Caco-2 (cell line): ENCODE data around the gene RNF123. TPM values are rescaled to one million over a fixed set of nuclear protein-coding genes. Genes with fewer than 3 reads are reported as not detected.

Source experiments
- BruUV-seq: library from RNA; stranded (reverse); fragments of 400-500 nt; replicated peaks from 2 replicates; lab custom pipeline; 2021; lab: Mats Ljungman, UMichigan
- CTCF ChIA-PET: fragments of 300-600 bp; sonication (Branson Sonifier 250); formaldehyde crosslinking; loops from one replicate; lab custom pipeline; 2022; ENCODE audit warnings: antibody characterized with exemption; lab: Charles Lee
- POLR2A ChIA-PET: fragments of 300-600 bp; sonication (Branson Sonifier 250); formaldehyde crosslinking; loops from one replicate; lab custom pipeline; 2022; ENCODE audit warnings: antibody characterized with exemption; lab: Charles Lee
- DNase-seq, 2 experiments: peaks; one replicate each; pipeline versions ENCODE4 v3.0.0 to v3.0.0-alpha.2; 2020 to 2022
- H3K27me3 ChIP-seq: replicated peaks from 2 replicates; pipeline ENCODE4 v1.6.0; 2011; ENCODE audit warnings: low read length; ENCODE audit not compliant: control insufficient read depth, insufficient read depth
- H3K36me3 ChIP-seq: 2 replicates; pipeline ENCODE4 v1.5.1; 2011; ENCODE audit warnings: low read length; ENCODE audit not compliant: control insufficient read depth, insufficient read depth
- H3K4me1 ChIP-seq: fragments of 250-450 bp; sonication (Bioruptor Pico); 2 replicates; pipeline ENCODE4 v1.5.1; 2020; ENCODE audit warnings: mild to moderate bottlenecking
- H3K4me3 ChIP-seq: 2 replicates; pipeline ENCODE4 v1.5.1; 2011; ENCODE audit warnings: low read depth, mild to moderate bottlenecking, control low read depth, low read length
- H3K9me3 ChIP-seq: fragments of 250-450 bp; sonication (Bioruptor Pico); 2 replicates; pipeline ENCODE4 v1.5.1; 2020; ENCODE audit warnings: mild to moderate bottlenecking, moderate library complexity
- H3K27ac Mint-ChIP-seq: one replicate; pipeline ENCODE4 v1.8.0; 2022; ENCODE audit warnings: mixed read lengths; ENCODE audit not compliant: unreplicated experiment
- H3K27me3 Mint-ChIP-seq: one replicate; pipeline ENCODE4 v1.8.0; 2022; ENCODE audit warnings: mixed read lengths; ENCODE audit not compliant: insufficient read depth, unreplicated experiment
- H3K36me3 Mint-ChIP-seq: one replicate; pipeline ENCODE4 v1.8.0; 2022; ENCODE audit warnings: mild to moderate bottlenecking, mixed read lengths; ENCODE audit not compliant: insufficient read depth, unreplicated experiment
- H3K4me1 Mint-ChIP-seq: one replicate; pipeline ENCODE4 v1.8.0; 2022; ENCODE audit warnings: low read depth, mixed read lengths; ENCODE audit not compliant: unreplicated experiment
- H3K4me3 Mint-ChIP-seq: one replicate; pipeline ENCODE4 v1.8.0; 2022; ENCODE audit warnings: mild to moderate bottlenecking, moderate library complexity, mixed read lengths; ENCODE audit not compliant: unreplicated experiment
- H3K9me3 Mint-ChIP-seq: one replicate; pipeline ENCODE4 v1.8.0; 2022; ENCODE audit warnings: mixed read lengths; ENCODE audit not compliant: unreplicated experiment
- CTCF ChIP-seq, 2 experiments: fragments of 200-600 bp in 1 of 2; IDR thresholded peaks; 1 replicate in 1 of 2; 2 replicates in 1 of 2; pipeline versions ENCODE4 v1.5.1 to v1.8.0; 2011 to 2022; ENCODE audit warnings: antibody characterized with exemption in 1 of 2, control low read depth in 1 of 2, inconsistent platforms in 1 of 2, low read depth in 1 of 2, low read length in 1 of 2, mild to moderate bottlenecking in 1 of 2, moderate library complexity in 1 of 2; ENCODE audit not compliant: insufficient read depth in 1 of 2, severe bottlenecking in 1 of 2, unreplicated experiment in 1 of 2
- intact Hi-C: fragments of 100-400 bp; cut with micrococcal nuclease; formaldehyde crosslinking; loops from one replicate; pipeline ENCODE4 v1.10.0; 2022; ENCODE audit not compliant: unreplicated experiment
- total RNA-seq: library from RNA; stranded (reverse); gene quantifications from 2 replicates; pipeline ENCODE4 v1.2.3, GENCODE V29; 2022

The RNF123 gene
- total RNA-seq, 1 experiment from 2014 or later: 45.2 TPM

GRCh38 chr3:49659756-49660155 is 29.6 kb upstream of the RNF123 start:
- Histone ChIP-seq H3K27me3 (no peaks in the 10 kb centered on the region), H3K4me3 (no peak overlapping the region), H3K4me1 (no peaks in the 10 kb centered on the region), H3K9me3 (no peaks in the 10 kb centered on the region), H3K36me3 (no peaks in the 10 kb centered on the region)
- no peak for TF ChIP-seq CTCF (IDR thresholded peaks at IDR 0.05; ENCODE audit: insufficient read depth in 1 of 2, low read depth in 1 of 2, low read length in 1 of 2, severe bottlenecking in 1 of 2, unreplicated experiment in 1 of 2)
- BruUV-seq: no TSS peak
- no peaks in the 10 kb centered on the region for H3K36me3 Mint-ChIP-seq
- no peak for DNase-seq
- ChIA-PET POLR2A (no interaction called here), CTCF (no interaction called here)
- no peak overlapping the region for H3K27ac Mint-ChIP-seq
- no peak overlapping the region for H3K4me3 Mint-ChIP-seq
- no peaks in the 10 kb centered on the region for H3K9me3 Mint-ChIP-seq
- H3K4me1 Mint-ChIP-seq: no peaks in the 10 kb centered on the region
- H3K27me3 Mint-ChIP-seq: no peaks in the 10 kb centered on the region
- intact Hi-C loops: no loop called here

GRCh38 chr3:49661281-49661680 is 28.1 kb upstream of the RNF123 start:
- Mint-ChIP-seq H3K27me3 (no peaks in the 10 kb centered on the region), H3K9me3 (no peaks in the 10 kb centered on the region), H3K4me3 (no peak overlapping the region), H3K4me1 (peaks cover 9% of the 10 kb centered on the region), H3K36me3 (no peaks in the 10 kb centered on the region), H3K27ac (no peak overlapping the region)
- CTCF ChIA-PET: no interaction called here
- Histone ChIP-seq H3K4me3 (no peak overlapping the region), H3K36me3 (no peaks in the 10 kb centered on the region), H3K4me1 (peaks cover 6% of the 10 kb centered on the region; the same call in 1 of the 2 replicates), H3K27me3 (no peaks in the 10 kb centered on the region), H3K9me3 (no peaks in the 10 kb centered on the region)
- intact Hi-C loops: no loop called here
- DNase-seq: no peak
- POLR2A ChIA-PET: no interaction called here
- no peak for TF ChIP-seq CTCF (IDR thresholded peaks at IDR 0.05; ENCODE audit: insufficient read depth in 1 of 2, low read depth in 1 of 2, low read length in 1 of 2, severe bottlenecking in 1 of 2, unreplicated experiment in 1 of 2)
- no TSS peak for BruUV-seq

- no peaks in the 10 kb centered on the region for H3K27me3 Mint-ChIP-seq
- H3K4me1 Mint-ChIP-seq: peaks cover 15% of the 10 kb centered on the region
- H3K27ac Mint-ChIP-seq: no peak overlapping the region
- no TSS peak for BruUV-seq
- intact Hi-C loops: no loop called here
- no peak overlapping the region for H3K4me3 Mint-ChIP-seq
- CTCF ChIA-PET: no interaction called here
- no peaks in the 10 kb centered on the region for H3K9me3 ChIP-seq
- no peaks in the 10 kb centered on the region for H3K36me3 Mint-ChIP-seq
- no peaks in the 10 kb centered on the region for H3K36me3 ChIP-seq
- TF ChIP-seq CTCF (IDR thresholded peaks at IDR 0.05; ENCODE audit: insufficient read depth in 1 of 2, low read depth in 1 of 2, low read length in 1 of 2, severe bottlenecking in 1 of 2, unreplicated experiment in 1 of 2): no peak
- DNase-seq: no peak
- H3K4me1 ChIP-seq: peaks cover 13% of the 10 kb centered on the region; the same call in 1 of the 2 replicates
- H3K9me3 Mint-ChIP-seq: no peaks in the 10 kb centered on the region
- H3K4me3 ChIP-seq: no peak overlapping the region
- H3K27me3 ChIP-seq: no peaks in the 10 kb centered on the region
- POLR2A ChIA-PET: no interaction called here
Observed at GRCh38 chr3:49662021-49662420, 27.3 kb upstream of the RNF123 start.
